Right atrium auricular region (tissue), 2 donors: ENCODE results near the gene N4BP2L2. TPM values are rescaled to one million over a fixed set of nuclear protein-coding genes. Genes with fewer than 3 reads are reported as not detected.

Source experiments
- DNase-seq: peaks from one replicate; pipeline ENCODE4 v3.0.0-alpha.2; 2019; ENCODE audit warnings: low spot score
- H3K27ac ChIP-seq, 2 donors: fragments of 200-600 bp; sonication (generic); 1 replicate in 1 of 2; 2 replicates in 1 of 2; pipeline ENCODE4 v1.5.1; 2016 to 2019
- H3K27me3 ChIP-seq, 2 donors: fragments of 200-600 bp; sonication (generic); one replicate each; pipeline versions ENCODE4 v1.5.1 to v1.6.0; 2017 to 2019
- H3K36me3 ChIP-seq: fragments of 200-600 bp; sonication (generic); one replicate; pipeline ENCODE4 v1.5.1; 2016
- H3K4me1 ChIP-seq, 2 donors: fragments of 200-600 bp; sonication (generic); one replicate each; pipeline versions ENCODE4 v1.5.1 to v1.6.0; 2017 to 2019
- H3K4me3 ChIP-seq, 2 donors: fragments of 200-600 bp; sonication (generic); 1 replicate in 1 of 2; 2 replicates in 1 of 2; pipeline ENCODE4 v1.5.1; 2017 to 2019; ENCODE audit warnings: mild to moderate bottlenecking in 1 of 2, moderate library complexity in 1 of 2
- H3K9me3 ChIP-seq, 2 donors: fragments of 200-600 bp; sonication (generic); one replicate each; pipeline ENCODE4 v1.5.1; 2019
- total RNA-seq, 2 donors: library from RNA; depleted of rRNA; stranded (reverse); fragments of >200 nt; gene quantifications; one replicate each; pipeline ENCODE4 v1.1.0, GENCODE V29; 2016
- TF ChIP-seq, protein P1 (sequence below), 2 donors: fragments of 200-600 bp; sonication (generic); IDR thresholded peaks; one replicate each; pipeline ENCODE4 v1.5.1; 2019; ENCODE audit warnings: antibody characterized with exemption in 2 of 2

Gene N4BP2L2
- total RNA-seq, 2 donors from 2014 or later = 92.8 to 97.5 TPM

DNA sequence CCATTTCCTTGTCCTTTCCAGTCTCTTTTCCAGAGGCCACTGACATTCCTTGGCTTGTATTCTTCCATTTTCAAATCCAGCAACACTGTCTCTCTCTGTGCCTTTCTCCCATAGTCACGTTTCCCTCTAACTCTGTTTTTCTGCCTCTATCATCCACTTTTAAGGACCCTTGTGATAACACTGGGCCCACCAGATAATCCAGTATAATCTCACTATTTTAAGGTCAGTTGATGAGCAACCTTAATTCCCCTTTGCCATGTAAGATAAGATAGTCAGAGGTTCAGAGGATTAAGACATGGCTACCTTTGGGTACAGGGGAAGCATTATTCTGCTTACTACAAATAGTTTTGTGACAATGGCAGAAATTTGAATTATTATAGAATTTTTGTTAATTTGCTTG is 64.9 kb downstream of the N4BP2L2 start:
- Histone ChIP-seq H3K27ac (no peak overlapping the region), H3K4me1 (peaks cover 0 to 26% of the 10 kb centered on the region in 2 donors), H3K27me3 (no peaks in the 10 kb centered on the region), H3K9me3 (no peaks in the 10 kb centered on the region), H3K4me3 (no peak overlapping the region), H3K36me3 (peaks cover 8% of the 10 kb centered on the region)
- DNase-seq = no peak
- TF ChIP-seq, protein P1, sequence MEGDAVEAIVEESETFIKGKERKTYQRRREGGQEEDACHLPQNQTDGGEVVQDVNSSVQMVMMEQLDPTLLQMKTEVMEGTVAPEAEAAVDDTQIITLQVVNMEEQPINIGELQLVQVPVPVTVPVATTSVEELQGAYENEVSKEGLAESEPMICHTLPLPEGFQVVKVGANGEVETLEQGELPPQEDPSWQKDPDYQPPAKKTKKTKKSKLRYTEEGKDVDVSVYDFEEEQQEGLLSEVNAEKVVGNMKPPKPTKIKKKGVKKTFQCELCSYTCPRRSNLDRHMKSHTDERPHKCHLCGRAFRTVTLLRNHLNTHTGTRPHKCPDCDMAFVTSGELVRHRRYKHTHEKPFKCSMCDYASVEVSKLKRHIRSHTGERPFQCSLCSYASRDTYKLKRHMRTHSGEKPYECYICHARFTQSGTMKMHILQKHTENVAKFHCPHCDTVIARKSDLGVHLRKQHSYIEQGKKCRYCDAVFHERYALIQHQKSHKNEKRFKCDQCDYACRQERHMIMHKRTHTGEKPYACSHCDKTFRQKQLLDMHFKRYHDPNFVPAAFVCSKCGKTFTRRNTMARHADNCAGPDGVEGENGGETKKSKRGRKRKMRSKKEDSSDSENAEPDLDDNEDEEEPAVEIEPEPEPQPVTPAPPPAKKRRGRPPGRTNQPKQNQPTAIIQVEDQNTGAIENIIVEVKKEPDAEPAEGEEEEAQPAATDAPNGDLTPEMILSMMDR (IDR thresholded peaks at IDR 0.05) = no peak

- H3K9me3 ChIP-seq = no peaks in the 10 kb centered on the region
- no peaks in the 10 kb centered on the region for H3K27me3 ChIP-seq
- H3K4me3 ChIP-seq = no peak overlapping the region
- H3K36me3 ChIP-seq = peaks cover 1% of the 10 kb centered on the region
- TF ChIP-seq, protein P1 (IDR thresholded peaks at IDR 0.05) = no peak
- peak overlapping the region; percentile 38 to 53 for H3K27ac ChIP-seq
- peaks cover 0 to 26% of the 10 kb centered on the region in 2 donors for H3K4me1 ChIP-seq
- no peak for DNase-seq
These were observed 66.4 kb downstream of the N4BP2L2 start for GRCh38 chr13:32472194-32472621.

- H3K4me1 ChIP-seq = peaks cover 0 to 26% of the 10 kb centered on the region in 2 donors
- no peaks in the 10 kb centered on the region for H3K27me3 ChIP-seq
- H3K9me3 ChIP-seq = no peaks in the 10 kb centered on the region
- no peak overlapping the region for H3K4me3 ChIP-seq
- peak overlapping the region; percentile 38 to 53 for H3K27ac ChIP-seq
- H3K36me3 ChIP-seq = no peaks in the 10 kb centered on the region
- DNase-seq = no peak
- TF ChIP-seq, protein P1 (IDR thresholded peaks at IDR 0.05) = no peak
These were observed 67.2 kb downstream of the N4BP2L2 start for GRCh38 chr13:32471187-32471922.

DNA sequence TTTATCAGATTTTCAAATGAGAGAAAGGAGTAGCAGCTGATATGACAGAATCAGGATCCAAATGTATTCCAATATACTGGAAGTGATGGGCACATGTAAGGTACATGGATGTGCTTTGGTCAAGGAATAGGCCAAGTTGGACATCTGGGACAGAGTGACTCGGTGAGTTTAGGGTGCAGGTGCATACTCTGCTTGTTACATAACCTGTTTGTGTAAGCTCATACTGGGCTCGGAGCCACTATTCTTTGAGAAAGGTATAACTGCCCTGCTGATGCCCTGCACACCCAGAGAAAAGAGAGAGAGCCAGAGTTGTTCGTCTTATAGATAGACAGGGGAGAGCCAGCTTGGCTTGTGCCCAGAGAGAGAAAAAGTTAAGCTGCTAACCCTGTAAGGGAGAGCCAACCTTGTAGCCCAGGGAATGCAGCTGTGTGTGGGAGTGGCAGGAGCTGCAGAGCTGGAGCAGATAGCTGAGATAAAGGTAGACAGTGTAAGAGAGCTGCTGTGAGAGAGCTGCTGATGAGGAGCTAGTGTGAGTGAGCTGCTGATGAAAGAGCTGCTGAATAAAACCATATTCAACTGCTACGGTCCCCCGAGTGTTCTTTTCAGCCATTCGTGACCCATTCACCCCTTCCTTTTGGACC is 70.0 kb downstream of the N4BP2L2 start:
- H3K36me3 ChIP-seq = no peaks in the 10 kb centered on the region
- no peak overlapping the region for H3K27ac ChIP-seq
- H3K9me3 ChIP-seq = no peaks in the 10 kb centered on the region
- DNase-seq = no peak
- TF ChIP-seq, protein P1 (IDR thresholded peaks at IDR 0.05) = no peak
- no peaks in the 10 kb centered on the region for H3K27me3 ChIP-seq
- H3K4me3 ChIP-seq = no peak overlapping the region
- H3K4me1 ChIP-seq = peaks cover 0 to 26% of the 10 kb centered on the region in 2 donors

- peaks cover 19% of the 10 kb centered on the region for H3K36me3 ChIP-seq
- TF ChIP-seq, protein P1 (IDR thresholded peaks at IDR 0.05) = no peak
- H3K4me3 ChIP-seq = no peak overlapping the region
- H3K27me3 ChIP-seq = no peaks in the 10 kb centered on the region
- peaks cover 0 to 14% of the 10 kb centered on the region in 2 donors for H3K4me1 ChIP-seq
- H3K27ac ChIP-seq = no peak overlapping the region
- DNase-seq = no peak
- H3K9me3 ChIP-seq = peaks cover 11 to 23% of the 10 kb centered on the region in 2 donors
These were observed 82.0 kb downstream of the N4BP2L2 start for GRCh38 chr13:32456591-32456990.
